Kidney (tissue), 14 donors: ENCODE measurements around the gene RPS6KL1. TPM values are rescaled to one million over a fixed set of nuclear protein-coding genes. Genes with fewer than 3 reads are reported as not detected.
A peak's percentile ranks its signal among the peaks of the same experiment; 100 is the strongest.

Experiments used
- DNase-seq, 5 donors: peaks; one replicate each; pipeline ENCODE4 v3.0.0-alpha.2; 2013 to 2020
- FAIRE-seq: peaks from 2 replicates; lab custom pipeline; 2012; peaks lifted over from hg19 to GRCh38; lab: Jason Lieb, UNC
- H3K27ac ChIP-seq, 2 donors: one replicate each; pipeline ENCODE4 v1.7.0; 2013; ENCODE audit warnings: low read depth in 2 of 2, low read length in 2 of 2, inconsistent platforms in 1 of 2
- H3K27me3 ChIP-seq: one replicate; pipeline ENCODE4 v1.7.1; 2013; ENCODE audit warnings: low read length, inconsistent platforms; ENCODE audit not compliant: control insufficient read depth, insufficient read depth
- H3K36me3 ChIP-seq, 3 donors: one replicate each; pipeline versions ENCODE4 v1.7.0 to v1.7.1; 2013; ENCODE audit warnings: low read length in 3 of 3, control low read depth in 1 of 3, inconsistent platforms in 1 of 3; ENCODE audit not compliant: insufficient read depth in 3 of 3, control insufficient read depth in 2 of 3
- H3K4me1 ChIP-seq, 3 donors: one replicate each; pipeline versions ENCODE4 v1.7.0 to v1.7.1; 2013; ENCODE audit warnings: low read length in 3 of 3, inconsistent platforms in 1 of 3, low read depth in 1 of 3; ENCODE audit not compliant: control insufficient read depth in 2 of 3, insufficient read depth in 2 of 3
- H3K4me3 ChIP-seq, 3 donors: one replicate each; pipeline versions ENCODE4 v1.7.0 to v1.8.1; 2013; ENCODE audit warnings: low read length in 3 of 3, control low read depth in 1 of 3, inconsistent platforms in 1 of 3
- H3K9ac ChIP-seq, 3 donors: one replicate each; pipeline versions ENCODE4 v1.7.0 to v1.7.1; 2013; ENCODE audit warnings: low read length in 3 of 3, control low read depth in 1 of 3, inconsistent platforms in 1 of 3
- H3K9me3 ChIP-seq, 3 donors: one replicate each; pipeline versions ENCODE4 v1.7.0 to v1.7.1; 2013; ENCODE audit warnings: low read length in 3 of 3, control low read depth in 1 of 3, inconsistent platforms in 1 of 3; ENCODE audit not compliant: control insufficient read depth in 2 of 3, insufficient read depth in 1 of 3
- intact Hi-C: fragments of 100-400 bp; cut with DNase I; formaldehyde crosslinking; loops from one replicate; pipeline ENCODE4 v1.11.1; 2022
- polyA plus RNA-seq: library from polyadenylated mRNA; stranded (reverse); fragments of 350-450 nt; fragmentation: Illumina TruSeq; extraction: RNeasy Lipid Tissue Mini Kit (QIAGEN cat#74804); gene quantifications from one replicate; pipeline ENCODE4 v1.2.3, GENCODE V29; 2014; ENCODE audit warnings: low read depth, low replicate concordance; ENCODE audit not compliant: insufficient read depth
- total RNA-seq: library from RNA; stranded (reverse); fragmentation: NEBNext Ultra II Directional; extraction: Animal tissue kit (Norgen Biotek cat#: 25700); gene quantifications from one replicate; pipeline ENCODE4 v1.2.1, GENCODE V29; 2021
- TF ChIP-seq, protein P1 (sequence below): IDR thresholded peaks from 3 replicates; pipeline ENCODE4 v1.5.1; 2012; ENCODE audit warnings: mild to moderate bottlenecking, moderate library complexity, borderline replicate concordance; ENCODE audit not compliant: insufficient read depth; ENCODE audit errors: extremely low read depth
- donor health status: control.
- donor health status: control.
- donor health status: control.
- donor health status: control.
- donor health status: control.
- donor health status: DM: yes; HTN: yes; CAD: no.
- donor health status: Normal renal cell carcinoma (clear cell type).

RPS6KL1 gene
- total and polyA plus RNA-seq, 2 donors from 2014 or later = 3.7 to 7.9 TPM

DNA sequence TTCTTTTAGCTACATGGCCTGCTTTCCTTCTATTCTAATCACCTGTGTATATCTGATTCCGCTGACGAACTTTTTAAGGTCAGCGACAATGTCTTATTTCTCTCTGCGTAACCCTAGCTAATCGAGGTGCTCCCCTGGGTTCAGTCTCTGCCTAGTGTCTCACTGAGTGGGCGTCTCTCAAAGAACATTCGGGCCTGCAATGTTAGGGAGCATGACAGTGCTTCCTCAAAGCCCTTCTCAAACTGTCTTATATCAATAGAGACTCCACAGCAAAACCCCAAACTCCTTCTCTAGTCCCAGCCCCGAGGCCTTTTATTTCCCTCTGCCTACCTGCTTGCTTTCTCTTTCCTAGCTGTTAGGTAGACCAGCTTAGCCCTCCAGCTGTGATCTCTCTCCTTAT, 13.7 kb upstream of the RPS6KL1 start:
- no peaks in the 10 kb centered on the region for H3K9me3 ChIP-seq
- FAIRE-seq (no peak), DNase-seq (no peak)
- TF ChIP-seq, protein P1, sequence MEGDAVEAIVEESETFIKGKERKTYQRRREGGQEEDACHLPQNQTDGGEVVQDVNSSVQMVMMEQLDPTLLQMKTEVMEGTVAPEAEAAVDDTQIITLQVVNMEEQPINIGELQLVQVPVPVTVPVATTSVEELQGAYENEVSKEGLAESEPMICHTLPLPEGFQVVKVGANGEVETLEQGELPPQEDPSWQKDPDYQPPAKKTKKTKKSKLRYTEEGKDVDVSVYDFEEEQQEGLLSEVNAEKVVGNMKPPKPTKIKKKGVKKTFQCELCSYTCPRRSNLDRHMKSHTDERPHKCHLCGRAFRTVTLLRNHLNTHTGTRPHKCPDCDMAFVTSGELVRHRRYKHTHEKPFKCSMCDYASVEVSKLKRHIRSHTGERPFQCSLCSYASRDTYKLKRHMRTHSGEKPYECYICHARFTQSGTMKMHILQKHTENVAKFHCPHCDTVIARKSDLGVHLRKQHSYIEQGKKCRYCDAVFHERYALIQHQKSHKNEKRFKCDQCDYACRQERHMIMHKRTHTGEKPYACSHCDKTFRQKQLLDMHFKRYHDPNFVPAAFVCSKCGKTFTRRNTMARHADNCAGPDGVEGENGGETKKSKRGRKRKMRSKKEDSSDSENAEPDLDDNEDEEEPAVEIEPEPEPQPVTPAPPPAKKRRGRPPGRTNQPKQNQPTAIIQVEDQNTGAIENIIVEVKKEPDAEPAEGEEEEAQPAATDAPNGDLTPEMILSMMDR = no peak
- no peaks in the 10 kb centered on the region for H3K27me3 ChIP-seq
- H3K36me3 ChIP-seq = no peaks in the 10 kb centered on the region
- H3K9ac ChIP-seq = no peak overlapping the region
- H3K4me3 ChIP-seq = no peak overlapping the region
- intact Hi-C loops = no loop called here
- H3K4me1 ChIP-seq = peaks cover 0 to 12% (median 0%) of the 10 kb centered on the region in 3 donors
- no peak overlapping the region for H3K27ac ChIP-seq

- TF ChIP-seq, protein P1 = no peak
- FAIRE-seq = no peak
These were observed 13.1 kb upstream of the RPS6KL1 start for GRCh38 chr14:74936151-74936550.

GRCh38 chr14:74935360-74935680, 12.3 kb upstream of the RPS6KL1 start:
- Histone ChIP-seq H3K9ac (no peak overlapping the region), H3K36me3 (no peaks in the 10 kb centered on the region), H3K9me3 (no peaks in the 10 kb centered on the region), H3K27me3 (no peaks in the 10 kb centered on the region), H3K4me1 (peaks cover 0 to 4% (median 0%) of the 10 kb centered on the region in 3 donors), H3K27ac (no peak overlapping the region), H3K4me3 (no peak overlapping the region)
- peak in 1 of 5 donors; percentile 43 for DNase-seq
- no peak for FAIRE-seq
- intact Hi-C loops = no loop called here
- TF ChIP-seq, protein P1 = no peak

More at GRCh38 chr14:74936151-74936550, 13.1 kb upstream of the RPS6KL1 start:
- DNase-seq = peak in 1 of 5 donors; percentile 40
- no peaks in the 10 kb centered on the region for H3K9me3 ChIP-seq
- peaks cover 0 to 7% (median 0%) of the 10 kb centered on the region in 3 donors for H3K4me1 ChIP-seq
- no peaks in the 10 kb centered on the region for H3K27me3 ChIP-seq
- H3K9ac ChIP-seq = no peak overlapping the region
- intact Hi-C loops = no loop called here
- H3K27ac ChIP-seq = no peak overlapping the region
- H3K36me3 ChIP-seq = no peaks in the 10 kb centered on the region
- H3K4me3 ChIP-seq = no peak overlapping the region
